GM12878 (cell line): ENCODE results near the gene NCOA6. TPM values are rescaled to one million over a fixed set of nuclear protein-coding genes. Genes with fewer than 3 reads are reported as not detected.
A peak's percentile ranks its signal among the peaks of the same experiment; 100 is the strongest.

ENCODE experiments used
- BCLAF1 ChIP-seq: fragments of 450-650 bp; IDR thresholded peaks from 2 replicates; pipeline ENCODE4 v1.6.1; 2017; ENCODE audit warnings: antibody characterized with exemption, mild to moderate bottlenecking, moderate library complexity
- BHLHE40 ChIP-seq, 2 experiments: fragments of 450-650 bp in 1 of 2; IDR thresholded peaks; 2 replicates each; pipeline ENCODE4 v1.6.1; 2011 to 2017; ENCODE audit warnings: low read depth in 2 of 2, borderline replicate concordance in 1 of 2, improper control_type of control experiment in 1 of 2, low read length in 1 of 2, mild to moderate bottlenecking in 1 of 2
- CTCF ChIP-seq, 3 experiments: IDR thresholded peaks in 2 of 3; conservative IDR thresholded peaks in 1 of 3; 2 replicates each; pipeline ENCODE4 v1.5.1; 2011; ENCODE audit warnings: low read depth in 3 of 3, low read length in 3 of 3, mild to moderate bottlenecking in 3 of 3, control low read depth in 2 of 3, moderate library complexity in 2 of 3, inconsistent platforms in 1 of 3, mixed read lengths in 1 of 3; ENCODE audit not compliant: control insufficient read depth in 2 of 3, insufficient read depth in 1 of 3; ENCODE audit errors: extremely low read depth in 1 of 3
- E4F1 ChIP-seq: fragments of 450-650 bp; IDR thresholded peaks from 2 replicates; pipeline ENCODE4 v1.6.1; 2018; ENCODE audit warnings: borderline replicate concordance, mild to moderate bottlenecking; ENCODE audit not compliant: partially characterized antibody
- EED ChIP-seq: sonication (generic); IDR thresholded peaks from 2 replicates; pipeline ENCODE4 v1.6.1; 2016; ENCODE audit warnings: antibody characterized with exemption, low read depth
- HSF1 ChIP-seq: fragments of 150-350 bp; IDR thresholded peaks from 2 replicates; pipeline ENCODE4 v1.6.1; 2014; ENCODE audit warnings: mild to moderate bottlenecking, low read depth, low read length
- IKZF1 ChIP-seq: fragments of 450-650 bp; conservative IDR thresholded peaks from 2 replicates; pipeline ENCODE4 v1.6.1; 2017; ENCODE audit warnings: antibody characterized with exemption, mild to moderate bottlenecking
- NFXL1 ChIP-seq: fragments of 450-650 bp; IDR thresholded peaks from 2 replicates; pipeline ENCODE4 v1.6.1; 2017; ENCODE audit warnings: antibody characterized with exemption, mild to moderate bottlenecking, borderline replicate concordance
- POLR2AphosphoS5 ChIP-seq: IDR thresholded peaks from 2 replicates; pipeline ENCODE4 v1.6.1; 2011; ENCODE audit warnings: mild to moderate bottlenecking, low read length, inconsistent platforms
- RELA ChIP-seq: fragments of 450-650 bp; IDR thresholded peaks from 2 replicates; pipeline ENCODE4 v1.8.0; 2014; ENCODE audit warnings: borderline replicate concordance; ENCODE audit not compliant: partially characterized antibody
- USF2 ChIP-seq: IDR thresholded peaks from 2 replicates; pipeline ENCODE4 v1.6.1; 2011; ENCODE audit warnings: low read depth, low read length, improper control_type of control experiment, borderline replicate concordance
- ZSCAN29 ChIP-seq: fragments of 450-650 bp; IDR thresholded peaks from 2 replicates; pipeline ENCODE4 v1.6.1; 2017; ENCODE audit warnings: mild to moderate bottlenecking, moderate library complexity
- polyA plus RNA-seq, 11 experiments: library from polyadenylated mRNA; depleted of rRNA in 4 of 11; unstranded in 6 of 11; stranded (reverse) in 5 of 11; fragments of >200 nt; fragmentation: Nextera tagmentation in 4 of 11; fragmentation: Illumina TruSeq in 1 of 11; extraction: Ambion mirVana in 4 of 11; extraction: Trizol in 1 of 11; gene quantifications; 1 replicate in 1 of 11; 2 replicates in 10 of 11; pipeline versions ENCODE4 v1.2.1 to v1.2.3, GENCODE V29; 2011 to 2016; ENCODE audit warnings: inconsistent platforms in 2 of 11, missing spikeins in 2 of 11, low read depth in 1 of 11
- total RNA-seq, 4 experiments: library from RNA; depleted of rRNA in 3 of 4; stranded (reverse); fragments of >200 nt in 3 of 4; fragmentation: Illumina TruSeq in 1 of 4; extraction: Trizol in 1 of 4; gene quantifications; 2 replicates each; pipeline versions ENCODE4 v1.2.1 to v1.2.3, GENCODE V29; 2013 to 2021
- TF ChIP-seq, protein P1 (sequence below): IDR thresholded peaks from 2 replicates; pipeline ENCODE4 v1.6.1; 2012; ENCODE audit warnings: low read length, inconsistent platforms
- TF ChIP-seq, protein P2 (sequence below): IDR thresholded peaks from 2 replicates; pipeline ENCODE4 v1.6.1; 2012; ENCODE audit warnings: low read depth, low read length, improper control_type of control experiment

NCOA6 gene
- total and polyA plus RNA-seq, 10 of the 15 experiments (the other 5 are each of a cell fraction or from before 2014, with no cell fraction given): 6.1 to 20.6 (median 12.6) TPM

DNA sequence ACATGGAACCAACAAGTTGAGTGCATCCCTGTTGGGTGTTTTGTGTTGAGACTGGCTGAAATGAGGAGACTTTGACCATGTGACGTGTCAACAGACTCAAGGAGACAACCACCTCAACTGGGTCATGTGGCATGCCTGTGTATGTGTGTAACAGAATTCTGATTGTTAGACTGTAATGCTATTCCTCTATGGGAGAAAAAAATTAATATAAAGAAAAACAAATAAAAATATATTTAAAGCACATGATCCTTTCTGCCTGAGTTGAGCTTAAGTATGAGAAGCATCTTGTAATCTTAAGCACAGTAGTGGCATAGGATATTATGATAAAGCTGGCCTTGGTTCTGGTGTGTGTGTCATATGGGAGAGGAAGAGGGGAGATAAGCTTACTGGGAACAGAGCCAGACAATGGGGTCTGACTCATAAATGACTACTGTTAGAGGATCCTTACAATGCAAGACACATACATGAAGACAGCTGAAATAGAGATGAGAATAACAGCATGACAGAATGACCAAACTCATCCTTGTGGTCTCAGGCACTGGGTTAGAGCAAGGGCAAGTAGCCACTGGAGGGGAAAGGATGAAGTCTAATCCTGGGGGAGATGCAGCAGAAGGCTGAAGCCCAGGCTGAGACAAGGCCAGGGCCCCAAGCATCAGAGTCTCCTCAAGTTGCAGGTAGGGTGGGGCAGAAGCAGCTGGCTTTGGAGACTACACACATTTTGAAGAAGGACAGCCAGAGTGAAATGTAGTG lies 112.1 kb downstream of the NCOA6 start (continued):
- TF ChIP-seq IKZF1: 0 out of 2 replicates have a peak, but pooled peaks have one; percentile 40
- no peak for TF ChIP-seq HSF1
- TF ChIP-seq EED: peak; percentile 91
- TF ChIP-seq E4F1: no peak
- TF ChIP-seq, protein P1, sequence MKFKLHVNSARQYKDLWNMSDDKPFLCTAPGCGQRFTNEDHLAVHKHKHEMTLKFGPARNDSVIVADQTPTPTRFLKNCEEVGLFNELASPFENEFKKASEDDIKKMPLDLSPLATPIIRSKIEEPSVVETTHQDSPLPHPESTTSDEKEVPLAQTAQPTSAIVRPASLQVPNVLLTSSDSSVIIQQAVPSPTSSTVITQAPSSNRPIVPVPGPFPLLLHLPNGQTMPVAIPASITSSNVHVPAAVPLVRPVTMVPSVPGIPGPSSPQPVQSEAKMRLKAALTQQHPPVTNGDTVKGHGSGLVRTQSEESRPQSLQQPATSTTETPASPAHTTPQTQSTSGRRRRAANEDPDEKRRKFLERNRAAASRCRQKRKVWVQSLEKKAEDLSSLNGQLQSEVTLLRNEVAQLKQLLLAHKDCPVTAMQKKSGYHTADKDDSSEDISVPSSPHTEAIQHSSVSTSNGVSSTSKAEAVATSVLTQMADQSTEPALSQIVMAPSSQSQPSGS: peak; percentile 10; the same call in 1 of the 2 replicates
- no peak for TF ChIP-seq BHLHE40 (IDR thresholded peaks at IDR 0.05; ENCODE audit: borderline replicate concordance in 1 of 2, low read depth in 2 of 2, low read length in 1 of 2)
- no peak for TF ChIP-seq RELA
- no peak for TF ChIP-seq NFXL1
- TF ChIP-seq POLR2AphosphoS5: peak; percentile 38; the same call in 1 of the 2 replicates
- TF ChIP-seq USF2: no peak; the same call in 1 of the 2 replicates
- no peak for TF ChIP-seq BCLAF1
- TF ChIP-seq ZSCAN29: no peak
- TF ChIP-seq, protein P2, sequence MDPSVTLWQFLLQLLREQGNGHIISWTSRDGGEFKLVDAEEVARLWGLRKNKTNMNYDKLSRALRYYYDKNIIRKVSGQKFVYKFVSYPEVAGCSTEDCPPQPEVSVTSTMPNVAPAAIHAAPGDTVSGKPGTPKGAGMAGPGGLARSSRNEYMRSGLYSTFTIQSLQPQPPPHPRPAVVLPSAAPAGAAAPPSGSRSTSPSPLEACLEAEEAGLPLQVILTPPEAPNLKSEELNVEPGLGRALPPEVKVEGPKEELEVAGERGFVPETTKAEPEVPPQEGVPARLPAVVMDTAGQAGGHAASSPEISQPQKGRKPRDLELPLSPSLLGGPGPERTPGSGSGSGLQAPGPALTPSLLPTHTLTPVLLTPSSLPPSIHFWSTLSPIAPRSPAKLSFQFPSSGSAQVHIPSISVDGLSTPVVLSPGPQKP: no peak
- no peak for TF ChIP-seq CTCF (IDR thresholded peaks at IDR 0.05 in 2 of 3, conservative IDR thresholded peaks at IDR 0.05 in 1 of 3; ENCODE audit: control insufficient read depth in 2 of 3, extremely low read depth in 1 of 3, insufficient read depth in 1 of 3, low read depth in 3 of 3, low read length in 3 of 3)
